ENCODE results near the gene NLGN2. TPM values are rescaled to one million over a fixed set of nuclear protein-coding genes. Genes with fewer than 3 reads are reported as not detected.

NLGN2 gene
- total RNA-seq, 1 donor from 2014 or later: 90.8 TPM

DNA sequence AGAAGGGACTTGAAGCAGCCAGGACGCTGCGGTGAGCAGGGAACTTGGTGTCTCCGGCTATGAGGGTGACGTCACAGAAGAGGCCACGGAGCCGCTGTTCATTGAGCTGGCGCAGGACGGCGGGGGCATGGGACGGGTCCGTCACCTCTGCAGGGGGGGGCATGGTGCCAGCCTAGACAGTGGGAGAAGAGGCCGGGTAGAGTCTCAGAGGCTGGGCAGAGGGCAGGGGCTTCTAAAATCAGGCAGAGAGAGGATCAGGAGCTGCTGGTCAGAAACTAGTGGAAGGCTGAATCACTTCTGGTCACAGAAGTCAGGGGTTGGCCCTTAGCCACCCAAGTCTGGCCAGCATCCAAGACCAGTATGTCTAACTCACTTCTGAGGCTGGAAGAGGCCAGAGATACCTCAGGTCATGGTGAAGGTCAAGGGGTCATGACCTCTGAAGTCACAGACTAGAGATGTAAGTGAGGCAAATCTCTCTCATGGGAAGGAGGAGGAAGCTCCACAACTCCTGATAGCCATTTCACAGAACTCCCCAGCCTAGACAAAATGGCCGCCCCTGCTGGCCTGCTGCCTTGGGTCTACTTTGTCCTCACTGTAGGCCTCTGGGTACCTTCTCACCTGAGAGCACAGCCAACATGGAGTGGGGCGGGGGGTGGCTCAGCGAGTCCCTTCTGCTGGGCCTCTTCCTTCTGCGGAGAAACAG, 59.1 kb downstream of the NLGN2 start:
- Mint-ChIP-seq H3K27me3 (ENCODE audit: unreplicated experiment) (peaks cover 7% of the 10 kb centered on the region), H3K27ac (ENCODE audit: unreplicated experiment) (no peak overlapping the region), H3K4me1 (ENCODE audit: low read depth, unreplicated experiment) (no peaks in the 10 kb centered on the region), H3K4me3 (ENCODE audit: unreplicated experiment) (no peak overlapping the region), H3K36me3 (ENCODE audit: unreplicated experiment) (no peaks in the 10 kb centered on the region), H3K9me3 (ENCODE audit: unreplicated experiment) (peaks cover 3% of the 10 kb centered on the region)
- TF ChIP-seq, protein P1, sequence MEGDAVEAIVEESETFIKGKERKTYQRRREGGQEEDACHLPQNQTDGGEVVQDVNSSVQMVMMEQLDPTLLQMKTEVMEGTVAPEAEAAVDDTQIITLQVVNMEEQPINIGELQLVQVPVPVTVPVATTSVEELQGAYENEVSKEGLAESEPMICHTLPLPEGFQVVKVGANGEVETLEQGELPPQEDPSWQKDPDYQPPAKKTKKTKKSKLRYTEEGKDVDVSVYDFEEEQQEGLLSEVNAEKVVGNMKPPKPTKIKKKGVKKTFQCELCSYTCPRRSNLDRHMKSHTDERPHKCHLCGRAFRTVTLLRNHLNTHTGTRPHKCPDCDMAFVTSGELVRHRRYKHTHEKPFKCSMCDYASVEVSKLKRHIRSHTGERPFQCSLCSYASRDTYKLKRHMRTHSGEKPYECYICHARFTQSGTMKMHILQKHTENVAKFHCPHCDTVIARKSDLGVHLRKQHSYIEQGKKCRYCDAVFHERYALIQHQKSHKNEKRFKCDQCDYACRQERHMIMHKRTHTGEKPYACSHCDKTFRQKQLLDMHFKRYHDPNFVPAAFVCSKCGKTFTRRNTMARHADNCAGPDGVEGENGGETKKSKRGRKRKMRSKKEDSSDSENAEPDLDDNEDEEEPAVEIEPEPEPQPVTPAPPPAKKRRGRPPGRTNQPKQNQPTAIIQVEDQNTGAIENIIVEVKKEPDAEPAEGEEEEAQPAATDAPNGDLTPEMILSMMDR (IDR thresholded peaks at IDR 0.05; ENCODE audit: partially characterized antibody, unreplicated experiment): no peak
- DNase-seq: no peak

DNA sequence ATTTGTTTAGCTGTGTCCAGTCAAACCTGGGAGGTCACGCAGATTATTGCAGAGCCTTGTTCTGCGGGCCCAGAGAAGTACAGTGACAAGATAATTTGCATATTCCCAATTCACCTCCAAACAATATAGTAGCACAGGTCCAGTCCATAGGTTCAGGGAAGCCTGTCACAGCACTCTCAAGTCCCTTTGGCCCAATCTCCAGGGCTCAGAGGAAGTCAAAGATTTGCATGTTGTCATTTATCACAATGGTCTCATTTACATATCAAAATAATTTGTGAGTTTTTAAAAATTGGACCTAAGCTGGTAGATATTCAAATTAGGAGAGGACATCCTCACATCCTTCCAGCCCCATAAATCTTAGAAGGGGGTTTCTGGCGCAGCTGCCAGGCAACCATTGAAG, 59.9 kb downstream of the NLGN2 start:
- DNase-seq: no peak
- Mint-ChIP-seq H3K27ac (ENCODE audit: unreplicated experiment) (no peak overlapping the region), H3K4me3 (ENCODE audit: unreplicated experiment) (no peak overlapping the region), H3K36me3 (ENCODE audit: unreplicated experiment) (no peaks in the 10 kb centered on the region), H3K27me3 (ENCODE audit: unreplicated experiment) (peaks cover 7% of the 10 kb centered on the region), H3K9me3 (ENCODE audit: unreplicated experiment) (peaks cover 3% of the 10 kb centered on the region), H3K4me1 (ENCODE audit: low read depth, unreplicated experiment) (no peaks in the 10 kb centered on the region)
- TF ChIP-seq, protein P1 (IDR thresholded peaks at IDR 0.05; ENCODE audit: partially characterized antibody, unreplicated experiment): no peak

DNA sequence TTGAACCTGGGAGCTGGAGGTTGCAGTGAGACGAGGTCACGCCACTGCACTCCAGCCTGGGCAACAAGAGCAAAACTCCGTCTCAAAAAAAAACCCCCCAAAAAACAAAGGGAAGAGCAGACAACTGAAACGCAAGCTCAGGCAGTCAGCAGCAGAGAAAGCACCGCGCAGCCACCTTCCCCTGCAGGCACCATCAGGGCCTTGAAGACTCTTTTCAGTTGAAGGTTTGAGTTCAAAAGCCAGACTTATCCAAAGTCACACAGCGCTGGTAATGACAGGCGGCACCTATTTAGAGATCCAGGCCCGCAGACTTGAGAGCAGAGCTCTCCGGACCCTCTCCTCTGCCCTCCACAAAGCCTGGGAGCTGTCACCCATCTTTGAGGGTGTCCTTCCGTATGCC, 60.6 kb downstream of the NLGN2 start:
- Mint-ChIP-seq H3K27me3 (ENCODE audit: unreplicated experiment) (peaks cover 5% of the 10 kb centered on the region), H3K4me1 (ENCODE audit: low read depth, unreplicated experiment) (no peaks in the 10 kb centered on the region), H3K4me3 (ENCODE audit: unreplicated experiment) (no peak overlapping the region), H3K27ac (ENCODE audit: unreplicated experiment) (no peak overlapping the region), H3K36me3 (ENCODE audit: unreplicated experiment) (no peaks in the 10 kb centered on the region), H3K9me3 (ENCODE audit: unreplicated experiment) (peaks cover 2% of the 10 kb centered on the region)
- TF ChIP-seq, protein P1 (IDR thresholded peaks at IDR 0.05; ENCODE audit: partially characterized antibody, unreplicated experiment): no peak
- DNase-seq: no peak

DNA sequence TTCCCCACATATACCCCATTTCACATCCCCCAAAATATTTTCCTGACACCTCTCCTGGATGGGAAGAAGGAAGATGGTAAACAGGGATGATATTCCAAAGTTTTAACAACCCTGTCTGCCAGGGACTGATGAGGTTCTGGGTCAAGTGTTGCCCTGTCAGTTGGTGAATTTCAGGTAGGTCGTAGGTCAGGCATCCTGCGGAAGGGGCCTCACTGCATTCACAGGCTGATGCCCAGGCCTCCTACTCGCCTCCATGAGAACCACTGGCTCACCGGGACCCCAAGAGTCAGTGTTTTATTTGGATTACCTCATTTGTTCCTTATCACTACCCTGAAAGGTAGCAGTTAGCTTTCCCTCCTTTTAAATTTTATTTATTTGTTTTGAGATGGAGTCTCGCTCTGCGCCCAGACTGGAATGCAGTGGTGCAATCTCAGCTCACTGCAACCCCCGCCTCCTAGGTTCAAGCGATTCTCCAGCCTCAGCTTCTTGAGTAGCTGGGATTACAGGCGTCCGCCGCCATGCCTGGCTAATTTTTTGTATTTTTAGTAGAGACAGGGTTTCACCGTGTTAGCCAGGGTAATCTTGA, 61.3 kb downstream of the NLGN2 start:
- no peak overlapping the region for H3K27ac Mint-ChIP-seq (ENCODE audit: unreplicated experiment)
- H3K9me3 Mint-ChIP-seq (ENCODE audit: unreplicated experiment): peaks cover 2% of the 10 kb centered on the region
- TF ChIP-seq, protein P1 (IDR thresholded peaks at IDR 0.05; ENCODE audit: partially characterized antibody, unreplicated experiment): no peak
- no peak for DNase-seq
- no peaks in the 10 kb centered on the region for H3K36me3 Mint-ChIP-seq (ENCODE audit: unreplicated experiment)
- H3K4me3 Mint-ChIP-seq (ENCODE audit: unreplicated experiment): no peak overlapping the region
- peaks cover 5% of the 10 kb centered on the region for H3K27me3 Mint-ChIP-seq (ENCODE audit: unreplicated experiment)
- no peaks in the 10 kb centered on the region for H3K4me1 Mint-ChIP-seq (ENCODE audit: low read depth, unreplicated experiment)

Other genes starting within 250 kb of the NLGN2 start
- 29.0 TPM for gene ASGR1, start 228.5 kb upstream of the NLGN2 start, total RNA-seq (ENCODE audit: unreplicated experiment)
- gene DLG4, start 188.0 kb upstream of the NLGN2 start, total RNA-seq (ENCODE audit: unreplicated experiment): 157 TPM
- 375 TPM for gene ACADVL, start 187.9 kb upstream of the NLGN2 start, total RNA-seq (ENCODE audit: unreplicated experiment)
- 79.1 TPM for gene DVL2, start 173.3 kb upstream of the NLGN2 start, total RNA-seq (ENCODE audit: unreplicated experiment)
- gene PHF23, start 168.4 kb upstream of the NLGN2 start, total RNA-seq (ENCODE audit: unreplicated experiment): 72.3 TPM
- gene GABARAP, start 165.4 kb upstream of the NLGN2 start, total RNA-seq (ENCODE audit: unreplicated experiment): 908 TPM
- gene CTDNEP1, start 156.1 kb upstream of the NLGN2 start, total RNA-seq (ENCODE audit: unreplicated experiment): 185 TPM
- 34.1 TPM for gene ELP5, start 155.6 kb upstream of the NLGN2 start, total RNA-seq (ENCODE audit: unreplicated experiment)
- gene CLDN7, start 145.4 kb upstream of the NLGN2 start, total RNA-seq (ENCODE audit: unreplicated experiment): 0.44 TPM
- gene SLC2A4, start 126.1 kb upstream of the NLGN2 start, total RNA-seq (ENCODE audit: unreplicated experiment): 0.42 TPM
- 1.3 TPM for gene YBX2, start 113.2 kb upstream of the NLGN2 start, total RNA-seq (ENCODE audit: unreplicated experiment)
- gene EIF5A, start 100.2 kb upstream of the NLGN2 start, total RNA-seq (ENCODE audit: unreplicated experiment): 347 TPM
- gene GPS2, start 92.5 kb upstream of the NLGN2 start, total RNA-seq (ENCODE audit: unreplicated experiment): 98.3 TPM
- gene NEURL4, start 78.5 kb upstream of the NLGN2 start, total RNA-seq (ENCODE audit: unreplicated experiment): 97.6 TPM
- not detected for gene ACAP1, start 71.3 kb upstream of the NLGN2 start, total RNA-seq (ENCODE audit: unreplicated experiment)
- gene KCTD11, start 55.7 kb upstream of the NLGN2 start, total RNA-seq (ENCODE audit: unreplicated experiment): 2.2 TPM
- gene TMEM95, start 52.7 kb upstream of the NLGN2 start, total RNA-seq (ENCODE audit: unreplicated experiment): not detected
- gene TNK1, start 26.8 kb upstream of the NLGN2 start, total RNA-seq (ENCODE audit: unreplicated experiment): 0.34 TPM
- 78.1 TPM for gene PLSCR3, start 13.3 kb upstream of the NLGN2 start, total RNA-seq (ENCODE audit: unreplicated experiment)
- gene TMEM256, start 3.7 kb upstream of the NLGN2 start, total RNA-seq (ENCODE audit: unreplicated experiment): 51.6 TPM
- gene SPEM1, start 12.5 kb downstream of the NLGN2 start, total RNA-seq (ENCODE audit: unreplicated experiment): not detected
- gene SPEM2, start 17.8 kb downstream of the NLGN2 start, total RNA-seq (ENCODE audit: unreplicated experiment): not detected
- gene SPEM3, start 21.0 kb downstream of the NLGN2 start, total RNA-seq (ENCODE audit: unreplicated experiment): not detected
- gene TMEM102, start 27.6 kb downstream of the NLGN2 start, total RNA-seq (ENCODE audit: unreplicated experiment): 0.42 TPM
- 4.8 TPM for gene FGF11, start 31.7 kb downstream of the NLGN2 start, total RNA-seq (ENCODE audit: unreplicated experiment)
- 16.4 TPM for gene CHRNB1, start 37.2 kb downstream of the NLGN2 start, total RNA-seq (ENCODE audit: unreplicated experiment)
- gene ZBTB4, start 71.8 kb downstream of the NLGN2 start, total RNA-seq (ENCODE audit: unreplicated experiment): 25.1 TPM
- gene SLC35G6, start 73.6 kb downstream of the NLGN2 start, total RNA-seq (ENCODE audit: unreplicated experiment): 0.34 TPM
- 200 TPM for gene POLR2A, start 76.5 kb downstream of the NLGN2 start, total RNA-seq (ENCODE audit: unreplicated experiment)
- 0.83 TPM for gene TNFSF12, start 141.2 kb downstream of the NLGN2 start, total RNA-seq (ENCODE audit: unreplicated experiment)
- not detected for gene TNFSF13, start 150.9 kb downstream of the NLGN2 start, total RNA-seq (ENCODE audit: unreplicated experiment)
- gene SENP3, start 154.1 kb downstream of the NLGN2 start, total RNA-seq (ENCODE audit: unreplicated experiment): 66.4 TPM
- not detected for gene CD68, start 171.8 kb downstream of the NLGN2 start, total RNA-seq (ENCODE audit: unreplicated experiment)
- gene MPDU1, start 176.0 kb downstream of the NLGN2 start, total RNA-seq (ENCODE audit: unreplicated experiment): 60.2 TPM
- gene SOX15, start 182.2 kb downstream of the NLGN2 start, total RNA-seq (ENCODE audit: unreplicated experiment): 1.7 TPM
- gene FXR2, start 207.1 kb downstream of the NLGN2 start, total RNA-seq (ENCODE audit: unreplicated experiment): 108 TPM
- gene SAT2, start 220.0 kb downstream of the NLGN2 start, total RNA-seq (ENCODE audit: unreplicated experiment): 97.3 TPM
- gene SHBG, start 222.3 kb downstream of the NLGN2 start, total RNA-seq (ENCODE audit: unreplicated experiment): not detected
- gene ATP1B2, start 243.1 kb downstream of the NLGN2 start, total RNA-seq (ENCODE audit: unreplicated experiment): 11.3 TPM